ENCODE measurements around the gene DNAJA2. TPM values are rescaled to one million over a fixed set of nuclear protein-coding genes. Genes with fewer than 3 reads are reported as not detected.

DNAJA2 gene
- total and polyA plus RNA-seq, 2 of the 8 experiments (the other 6 are each of a cell fraction or from before 2014, with no cell fraction given), result 9.4 to 93.8 TPM

DNA sequence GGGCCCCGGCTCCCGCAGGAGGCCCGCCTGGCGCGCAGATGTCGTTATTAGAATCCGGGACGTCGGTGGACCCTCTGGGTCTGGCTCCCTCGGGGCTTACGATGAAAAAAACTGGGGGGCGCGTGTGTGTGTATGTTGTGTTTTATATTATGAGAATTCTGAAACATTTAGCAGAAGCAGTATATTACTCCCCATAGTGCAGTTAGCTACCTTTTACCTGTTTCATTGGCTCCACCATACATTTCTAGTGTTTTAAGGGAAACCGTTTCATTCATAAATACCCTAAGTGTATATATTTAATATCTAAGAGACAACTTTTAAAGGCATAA, 486 bp upstream of the DNAJA2 start:
- POLR2A ChIA-PET (ENCODE audit: partially characterized antibody), result interaction anchor here (0.7 to 3.0 kb wide), 11 partner anchors 10 to 108 kb away, joined by 3 to 25 read pairs (median 7); no protein-coding TSS in a partner anchor
- H3K14ac ChIP-seq (ENCODE audit: insufficient read length), result no peak overlapping the region
- peak overlapping the region; percentile 84 to 97 (median 88) for H3K4me3 ChIP-seq (ENCODE audit: extremely low read depth in 1 of 4, insufficient read depth in 2 of 4, low read depth in 3 of 4, low read length in 4 of 4)
- H2AFZ ChIP-seq (ENCODE audit: low read length), result no peak overlapping the region
- H4K91ac ChIP-seq (replicated peaks; ENCODE audit: insufficient read length, low read length), result no peak overlapping the region
- H3K79me1 ChIP-seq (ENCODE audit: low read depth, low read length), result peaks cover 7% of the 10 kb centered on the region; the same call in 1 of the 2 replicates
- peak overlapping the region; percentile 83 to 100 for H3K4me2 ChIP-seq (ENCODE audit: insufficient read depth in 1 of 2, low read depth in 2 of 2, low read length in 2 of 2)
- peak overlapping the region; percentile 97; the same call in 1 of the 2 replicates for H4K8ac ChIP-seq (ENCODE audit: extremely low read depth, insufficient read depth, low read length)
- no peaks in the 10 kb centered on the region for H3K9me3 ChIP-seq (ENCODE audit: insufficient read depth in 2 of 2, low read depth in 1 of 2, low read length in 1 of 2)
- H3K4ac ChIP-seq (replicated peaks; ENCODE audit: insufficient read length, low read depth, low read length), result no peak overlapping the region
- peak overlapping the region; percentile 89 for H3K56ac ChIP-seq (replicated peaks; ENCODE audit: insufficient read length, low read depth, low read length)
- H2BK120ac ChIP-seq (replicated peaks; ENCODE audit: low read depth, low read length), result no peak overlapping the region
- H3K9ac ChIP-seq (replicated peaks in 1 of 4; ENCODE audit: extremely low read depth in 1 of 4, low read depth in 3 of 4, low read length in 3 of 4), result peak overlapping the region; percentile 86 to 92 (median 90)
- peaks cover 6 to 41% of the 10 kb centered on the region in 2 experiments; a peak in 3 of 4 replicates for H3K79me2 ChIP-seq (ENCODE audit: control insufficient read depth in 1 of 2, insufficient read depth in 2 of 2, low read length in 2 of 2)
- H3K36me3 ChIP-seq (ENCODE audit: control insufficient read depth in 2 of 4, insufficient read depth in 4 of 4, low read length in 3 of 4), result peaks cover 3 to 33% (median 7%) of the 10 kb centered on the region in 4 experiments; a peak in 5 of 8 replicates
- no peak for FAIRE-seq
- H3K18ac ChIP-seq (ENCODE audit: extremely low read depth, low read length), result 0 out of 2 replicates have a peak overlapping the region, but pooled peaks have one; percentile 93
- H3K23me2 ChIP-seq (ENCODE audit: low read depth, low read length), result peaks cover 5% of the 10 kb centered on the region
- H3K4me1 ChIP-seq (replicated peaks in 1 of 4; ENCODE audit: control insufficient read depth in 3 of 4, insufficient read depth in 4 of 4, low read length in 3 of 4), result peaks cover 2 to 12% (median 5%) of the 10 kb centered on the region in 4 experiments; a peak in 4 of 7 replicates
- CTCF ChIA-PET (ENCODE audit: partially characterized antibody), result interaction anchor here (1.0 to 1.5 kb wide), 3 partner anchors 9 to 51 kb away, joined by 3 to 5 read pairs (median 4); no protein-coding TSS in a partner anchor
- no peak overlapping the region for H2BK15ac ChIP-seq (ENCODE audit: low read length)
- H4K5ac ChIP-seq (ENCODE audit: insufficient read length, low read depth, low read length), result peak overlapping the region; percentile 92
- H3K27me3 ChIP-seq (replicated peaks in 1 of 4; ENCODE audit: control insufficient read depth in 3 of 4, extremely low read depth in 1 of 4, insufficient read depth in 3 of 4, low read length in 3 of 4), result no peaks in the 10 kb centered on the region
- WGBS, 2 experiments (ENCODE audit: extremely low coverage in 1 of 2, insufficient coverage in 1 of 2, insufficient read length in 1 of 2, insufficient replicate concordance in 2 of 2, low coverage in 1 of 2, low lambda C conversion rate in 2 of 2, missing lambda C conversion rate in 1 of 2), result 22% methylated on average over 14 of the region's 14 CpGs; no CpG with 5 or more reads in 1 of the 2 experiments
- H2BK5ac ChIP-seq (ENCODE audit: low read depth, low read length), result peak overlapping the region; percentile 94; the same call in 1 of the 2 replicates
- H2BK20ac ChIP-seq (ENCODE audit: low read length), result no peak overlapping the region
- H3K23ac ChIP-seq (ENCODE audit: insufficient read length), result no peak overlapping the region
- H4K20me1 ChIP-seq (replicated peaks in 1 of 2; ENCODE audit: control insufficient read depth in 1 of 2, insufficient read depth in 2 of 2, low read length in 2 of 2), result peaks cover 0 to 1% of the 10 kb centered on the region in 2 experiments
- no peak for DNase-seq (ENCODE audit: low read depth in 1 of 2, low spot score in 2 of 2)
- H3K27ac ChIP-seq (ENCODE audit: low read depth, low read length), result peak overlapping the region; percentile 93
- no peak overlapping the region for H2AK5ac ChIP-seq (ENCODE audit: low read depth, low read length)
- peak overlapping the region; percentile 78; the same call in 1 of the 2 replicates for H2BK12ac ChIP-seq (ENCODE audit: low read depth, low read length)
- TF ChIP-seq NANOG (IDR thresholded peaks at IDR 0.05; ENCODE audit: insufficient read depth, low read depth, low read length, poor library complexity, severe bottlenecking) (no peak), RAD21 (IDR thresholded peaks at IDR 0.05 in 1 of 2, conservative IDR thresholded peaks at IDR 0.05 in 1 of 2; ENCODE audit: low read depth in 2 of 2, low read length in 2 of 2) (no peak), EGR1 (IDR thresholded peaks at IDR 0.05; ENCODE audit: borderline replicate concordance, low read depth, low read length) (no peak)

Data from H1 (cell line).